ENCODE measurements around the gene CSNK2A1.
A peak's percentile ranks its signal among the peaks of the same experiment; 100 is the strongest.

Gene CSNK2A1

GRCh38 chr20:431012-431904 lies 112.3 kb downstream of the CSNK2A1 start:
- TF ChIP-seq FOXP2 (optimal IDR thresholded peaks at IDR 0.05; ENCODE audit: borderline replicate concordance, extremely low read depth, extremely low read length, insufficient read depth): peak; percentile 40
- TF ChIP-seq TAF1 (IDR thresholded peaks at IDR 0.05; ENCODE audit: borderline replicate concordance, insufficient read depth, low read length): no peak

DNA sequence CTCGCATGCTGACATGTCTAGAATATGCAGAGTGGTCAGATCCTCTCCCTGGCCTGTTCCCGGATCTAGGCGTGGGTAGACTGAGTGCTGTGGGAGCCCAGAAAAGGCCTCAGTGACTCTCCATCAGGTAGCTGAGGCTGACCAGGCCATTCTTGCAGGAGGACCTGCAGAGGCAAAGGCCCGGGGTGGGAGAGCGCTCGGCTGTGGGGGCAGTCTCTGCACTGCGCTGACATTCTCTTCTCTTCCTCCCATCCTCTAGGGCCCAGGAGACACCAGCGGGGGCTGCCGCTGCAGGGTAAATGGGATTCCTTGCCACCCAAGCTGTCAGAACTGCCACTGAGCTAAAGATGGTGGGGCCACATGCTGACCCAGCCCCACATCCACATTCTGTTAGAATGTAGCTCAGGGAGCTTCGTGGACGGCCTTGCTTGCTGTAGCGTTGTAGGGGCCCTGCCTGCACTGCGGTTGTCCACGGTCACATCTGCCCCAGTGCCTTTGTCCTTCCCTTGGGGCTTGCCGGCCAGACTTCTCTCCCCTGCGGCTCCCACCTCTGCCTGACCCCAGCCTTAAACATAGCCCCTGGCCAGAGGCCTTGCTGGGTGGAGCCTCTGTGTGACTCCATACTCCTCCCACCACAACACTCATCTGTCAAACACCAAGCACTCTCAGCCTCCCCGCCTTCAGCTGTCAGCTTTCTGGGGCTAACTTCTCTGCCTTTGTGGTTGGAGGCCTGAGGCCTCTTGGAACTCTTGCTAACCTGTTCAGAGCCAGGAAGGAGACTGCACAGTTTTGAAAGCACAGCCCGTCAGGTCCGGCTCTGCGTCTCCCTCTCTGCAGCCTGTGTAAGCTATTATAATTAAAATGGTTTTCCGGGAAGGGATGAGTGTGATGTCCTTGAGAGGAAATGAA lies 113.2 kb downstream of the CSNK2A1 start:
- TF ChIP-seq SIN3A (IDR thresholded peaks at IDR 0.05; ENCODE audit: borderline replicate concordance, insufficient read depth, low read length) (no peak), FOXP2 (optimal IDR thresholded peaks at IDR 0.05; ENCODE audit: borderline replicate concordance, extremely low read depth, extremely low read length, insufficient read depth) (peak; percentile 22)

- TF ChIP-seq, protein P1, sequence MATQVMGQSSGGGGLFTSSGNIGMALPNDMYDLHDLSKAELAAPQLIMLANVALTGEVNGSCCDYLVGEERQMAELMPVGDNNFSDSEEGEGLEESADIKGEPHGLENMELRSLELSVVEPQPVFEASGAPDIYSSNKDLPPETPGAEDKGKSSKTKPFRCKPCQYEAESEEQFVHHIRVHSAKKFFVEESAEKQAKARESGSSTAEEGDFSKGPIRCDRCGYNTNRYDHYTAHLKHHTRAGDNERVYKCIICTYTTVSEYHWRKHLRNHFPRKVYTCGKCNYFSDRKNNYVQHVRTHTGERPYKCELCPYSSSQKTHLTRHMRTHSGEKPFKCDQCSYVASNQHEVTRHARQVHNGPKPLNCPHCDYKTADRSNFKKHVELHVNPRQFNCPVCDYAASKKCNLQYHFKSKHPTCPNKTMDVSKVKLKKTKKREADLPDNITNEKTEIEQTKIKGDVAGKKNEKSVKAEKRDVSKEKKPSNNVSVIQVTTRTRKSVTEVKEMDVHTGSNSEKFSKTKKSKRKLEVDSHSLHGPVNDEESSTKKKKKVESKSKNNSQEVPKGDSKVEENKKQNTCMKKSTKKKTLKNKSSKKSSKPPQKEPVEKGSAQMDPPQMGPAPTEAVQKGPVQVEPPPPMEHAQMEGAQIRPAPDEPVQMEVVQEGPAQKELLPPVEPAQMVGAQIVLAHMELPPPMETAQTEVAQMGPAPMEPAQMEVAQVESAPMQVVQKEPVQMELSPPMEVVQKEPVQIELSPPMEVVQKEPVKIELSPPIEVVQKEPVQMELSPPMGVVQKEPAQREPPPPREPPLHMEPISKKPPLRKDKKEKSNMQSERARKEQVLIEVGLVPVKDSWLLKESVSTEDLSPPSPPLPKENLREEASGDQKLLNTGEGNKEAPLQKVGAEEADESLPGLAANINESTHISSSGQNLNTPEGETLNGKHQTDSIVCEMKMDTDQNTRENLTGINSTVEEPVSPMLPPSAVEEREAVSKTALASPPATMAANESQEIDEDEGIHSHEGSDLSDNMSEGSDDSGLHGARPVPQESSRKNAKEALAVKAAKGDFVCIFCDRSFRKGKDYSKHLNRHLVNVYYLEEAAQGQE (IDR thresholded peaks at IDR 0.05; ENCODE audit: insufficient read depth in 1 of 2, low read depth in 2 of 2, low read length in 2 of 2): no peak
- no peak for TF ChIP-seq TAF1 (IDR thresholded peaks at IDR 0.05; ENCODE audit: borderline replicate concordance, insufficient read depth, low read length)
- no peak for TF ChIP-seq FOXP2 (optimal IDR thresholded peaks at IDR 0.05; ENCODE audit: borderline replicate concordance, extremely low read depth, extremely low read length, insufficient read depth)
- no peak for TF ChIP-seq SIN3A (IDR thresholded peaks at IDR 0.05; ENCODE audit: borderline replicate concordance, insufficient read depth, low read length)
- no peak for TF ChIP-seq POLR2AphosphoS5 (IDR thresholded peaks at IDR 0.05; ENCODE audit: low read depth, low read length)
These were observed 114.9 kb downstream of the CSNK2A1 start for GRCh38 chr20:428658-429200.

DNA sequence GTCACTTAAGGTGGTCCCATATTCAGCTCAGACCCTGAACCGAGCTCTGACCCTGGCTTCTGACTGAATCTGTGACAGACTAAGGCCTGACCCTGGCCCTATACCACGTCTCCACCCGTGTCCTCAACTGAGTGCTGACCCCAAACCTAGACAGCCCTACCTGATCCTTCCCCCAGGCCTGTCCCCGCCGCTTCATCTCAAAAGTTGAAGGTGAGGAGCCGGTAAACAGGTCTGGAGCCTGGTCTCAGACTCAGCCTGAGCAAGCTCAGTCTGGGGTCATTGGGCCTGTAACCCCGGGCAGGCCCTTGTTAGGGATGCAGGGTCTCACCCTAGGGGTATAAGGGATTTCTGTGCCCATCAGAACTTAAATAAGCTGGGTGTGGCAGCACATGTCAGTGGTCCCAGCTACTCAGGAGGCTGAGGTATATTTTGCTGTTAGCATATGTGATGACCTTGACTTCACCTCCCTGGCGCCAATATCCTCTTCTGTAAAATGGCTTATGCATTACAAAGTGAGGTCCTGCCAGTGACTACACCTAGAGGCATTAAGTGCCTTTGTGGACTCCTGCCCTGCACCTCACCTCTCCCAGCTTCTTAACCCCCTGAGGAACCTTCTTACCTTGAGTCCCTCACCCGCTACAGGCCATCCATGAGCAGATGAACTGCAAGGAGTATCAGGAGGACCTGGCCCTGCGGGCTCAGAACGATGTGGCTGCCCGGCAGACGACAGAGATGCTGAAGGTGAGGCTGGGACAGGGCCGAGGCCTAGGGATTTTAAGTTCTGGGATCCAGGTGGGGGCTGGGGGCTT lies 115.5 kb downstream of the CSNK2A1 start:
- TF ChIP-seq SIN3A (IDR thresholded peaks at IDR 0.05; ENCODE audit: borderline replicate concordance, insufficient read depth, low read length): no peak
- TF ChIP-seq FOXP2 (optimal IDR thresholded peaks at IDR 0.05; ENCODE audit: borderline replicate concordance, extremely low read depth, extremely low read length, insufficient read depth): no peak
- TF ChIP-seq, protein P1 (IDR thresholded peaks at IDR 0.05; ENCODE audit: insufficient read depth in 1 of 2, low read depth in 2 of 2, low read length in 2 of 2): no peak
- no peak for TF ChIP-seq POLR2AphosphoS5 (IDR thresholded peaks at IDR 0.05; ENCODE audit: low read depth, low read length)
- no peak for TF ChIP-seq TAF1 (IDR thresholded peaks at IDR 0.05; ENCODE audit: borderline replicate concordance, insufficient read depth, low read length)

DNA sequence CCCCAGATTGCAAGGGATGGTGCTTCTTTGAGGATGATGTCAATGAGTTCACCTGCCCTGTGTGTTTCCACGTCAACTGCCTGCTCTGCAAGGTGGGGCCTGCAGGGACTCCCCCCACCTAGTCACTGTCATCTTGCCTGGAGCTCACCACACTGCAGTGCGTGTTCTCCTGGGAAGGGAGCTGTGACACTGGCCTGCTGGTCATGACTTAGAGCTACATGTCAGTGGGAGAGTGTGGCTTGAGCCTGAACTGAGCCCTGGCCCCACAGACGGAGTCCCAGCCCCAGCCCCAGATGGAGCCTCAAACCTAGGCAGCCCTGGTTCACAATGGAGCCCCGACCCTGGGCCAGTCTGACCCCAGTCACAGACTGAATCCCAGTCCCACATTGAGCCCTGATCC lies 116.2 kb downstream of the CSNK2A1 start:
- no peak for TF ChIP-seq POLR2AphosphoS5 (IDR thresholded peaks at IDR 0.05; ENCODE audit: low read depth, low read length)
- TF ChIP-seq, protein P1 (IDR thresholded peaks at IDR 0.05; ENCODE audit: insufficient read depth in 1 of 2, low read depth in 2 of 2, low read length in 2 of 2): no peak
- TF ChIP-seq SIN3A (IDR thresholded peaks at IDR 0.05; ENCODE audit: borderline replicate concordance, insufficient read depth, low read length): no peak
- no peak for TF ChIP-seq TAF1 (IDR thresholded peaks at IDR 0.05; ENCODE audit: borderline replicate concordance, insufficient read depth, low read length)
- no peak for TF ChIP-seq FOXP2 (optimal IDR thresholded peaks at IDR 0.05; ENCODE audit: borderline replicate concordance, extremely low read depth, extremely low read length, insufficient read depth)

Measured in PFSK-1 (cell line).